HepG2 (cell line): Measurements from ENCODE around the gene PRSS53. TPM values are rescaled to one million over a fixed set of nuclear protein-coding genes. Genes with fewer than 3 reads are reported as not detected.

ENCODE experiments used
- ATF7 ChIP-seq, 2 experiments: fragments of 450-650 bp in 1 of 2; sonication (generic) in 1 of 2; formaldehyde crosslinking in 1 of 2; IDR thresholded peaks; 2 replicates each; pipeline versions ENCODE4 v1.4.0 to v1.6.1; 2016 to 2020; ENCODE audit warnings: antibody characterized with exemption in 1 of 2, mild to moderate bottlenecking in 1 of 2, missing genetic modification reagents in 1 of 2
- CAMTA2 ChIP-seq: sonication (generic); formaldehyde crosslinking; IDR thresholded peaks from 2 replicates; pipeline ENCODE4 v1.4.0; 2020; ENCODE audit warnings: mild to moderate bottlenecking, missing genetic modification reagents, borderline replicate concordance
- CEBPG ChIP-seq: IDR thresholded peaks from 2 replicates; pipeline ENCODE4 v1.6.1; 2016
- FOXA3 ChIP-seq: IDR thresholded peaks from 2 replicates; pipeline ENCODE4 v1.6.1; 2016; ENCODE audit warnings: missing genetic modification reagents, missing compliant biosample characterization
- GTF2F1 ChIP-seq: fragments of 150-350 bp; IDR thresholded peaks from 2 replicates; pipeline ENCODE4 v1.6.1; 2014; ENCODE audit warnings: low read length
- KLF9 ChIP-seq: IDR thresholded peaks from 2 replicates; pipeline ENCODE4 v1.6.1; 2016; ENCODE audit warnings: low read depth
- MIXL1 ChIP-seq: IDR thresholded peaks from 2 replicates; pipeline ENCODE4 v1.6.1; 2016
- MLLT10 ChIP-seq: sonication (generic); formaldehyde crosslinking; IDR thresholded peaks from 2 replicates; pipeline ENCODE4 v1.4.0; 2020; ENCODE audit warnings: missing genetic modification reagents
- NAIF1 ChIP-seq: sonication (generic); formaldehyde crosslinking; IDR thresholded peaks from 2 replicates; pipeline ENCODE4 v1.5.0; 2020; ENCODE audit warnings: mild to moderate bottlenecking, missing genetic modification reagents, borderline replicate concordance
- NR2F6 ChIP-seq, 2 experiments: IDR thresholded peaks; 2 replicates each; pipeline ENCODE4 v1.6.1; 2016; ENCODE audit warnings: antibody characterized with exemption in 1 of 2, mild to moderate bottlenecking in 1 of 2
- POLR2G ChIP-seq: fragments of 200-400 bp; formaldehyde crosslinking; IDR thresholded peaks from 2 replicates; pipeline ENCODE4 v1.6.1; 2018; ENCODE audit warnings: mild to moderate bottlenecking, low read depth, low read length, moderate library complexity
- RFXAP ChIP-seq: sonication (generic); formaldehyde crosslinking; IDR thresholded peaks from 2 replicates; pipeline ENCODE4 v1.4.0; 2020; ENCODE audit warnings: missing genetic modification reagents, borderline replicate concordance
- RNF2 ChIP-seq: fragments of 450-650 bp; conservative IDR thresholded peaks from 2 replicates; pipeline ENCODE4 v1.6.1; 2016; ENCODE audit warnings: low read depth
- SOX6 ChIP-seq, 2 experiments: fragments of 450-650 bp in 1 of 2; sonication (generic) in 1 of 2; formaldehyde crosslinking in 1 of 2; IDR thresholded peaks; 2 replicates each; pipeline versions ENCODE4 v1.4.0 to v1.6.1; 2017 to 2020; ENCODE audit warnings: antibody characterized with exemption in 1 of 2, mild to moderate bottlenecking in 1 of 2, missing genetic modification reagents in 1 of 2
- TBL1XR1 ChIP-seq: fragments of 150-350 bp; IDR thresholded peaks from 2 replicates; pipeline ENCODE4 v1.6.1; 2014; ENCODE audit warnings: borderline replicate concordance, low read length; ENCODE audit not compliant: partially characterized antibody
- TCF7L2 ChIP-seq: IDR thresholded peaks from 2 replicates; pipeline ENCODE4 v1.6.1; 2011; ENCODE audit warnings: mild to moderate bottlenecking, low read depth, low read length, moderate library complexity
- TOPORS ChIP-seq: sonication (generic); formaldehyde crosslinking; IDR thresholded peaks from 2 replicates; pipeline ENCODE4 v1.8.0; 2023; ENCODE audit warnings: mild to moderate bottlenecking, missing genetic modification reagents
- U2AF2 ChIP-seq: fragments of 200-400 bp; formaldehyde crosslinking; IDR thresholded peaks from 2 replicates; pipeline ENCODE4 v1.6.1; 2017; ENCODE audit warnings: low read depth, mild to moderate bottlenecking, low read length
- ZBTB14 ChIP-seq: sonication (generic); formaldehyde crosslinking; IDR thresholded peaks from 2 replicates; pipeline ENCODE4 v1.4.0; 2020; ENCODE audit warnings: missing genetic modification reagents
- ZIK1 ChIP-seq: sonication (generic); formaldehyde crosslinking; IDR thresholded peaks from 2 replicates; pipeline ENCODE4 v1.5.0; 2020; ENCODE audit warnings: mild to moderate bottlenecking, low read depth, missing genetic modification reagents, borderline replicate concordance
- ZNF260 ChIP-seq: sonication (generic); formaldehyde crosslinking; IDR thresholded peaks from 2 replicates; pipeline ENCODE4 v1.4.0; 2020; ENCODE audit warnings: missing genetic modification reagents, low read depth, mild to moderate bottlenecking, borderline replicate concordance
- ZNF501 ChIP-seq: sonication (generic); formaldehyde crosslinking; IDR thresholded peaks from 2 replicates; pipeline ENCODE4 v1.5.1; 2020; ENCODE audit warnings: mild to moderate bottlenecking, moderate library complexity, missing genetic modification reagents
- ZNF512 ChIP-seq: sonication (generic); formaldehyde crosslinking; IDR thresholded peaks from 2 replicates; pipeline ENCODE4 v1.4.0; 2020; ENCODE audit warnings: mild to moderate bottlenecking, missing genetic modification reagents
- ZNF589 ChIP-seq: sonication (generic); formaldehyde crosslinking; conservative IDR thresholded peaks from 2 replicates; pipeline ENCODE4 v1.8.0; 2022; ENCODE audit warnings: mild to moderate bottlenecking, moderate library complexity, missing genetic modification reagents
- ZNF704 ChIP-seq: sonication (generic); formaldehyde crosslinking; IDR thresholded peaks from 2 replicates; pipeline ENCODE4 v1.8.1; 2023; ENCODE audit warnings: mild to moderate bottlenecking, inconsistent platforms, moderate library complexity, missing genetic modification reagents, borderline replicate concordance
- ZNF740 ChIP-seq: sonication (generic); formaldehyde crosslinking; IDR thresholded peaks from 2 replicates; pipeline ENCODE4 v1.4.0; 2020; ENCODE audit warnings: missing genetic modification reagents
- ZNF790 ChIP-seq: sonication (generic); formaldehyde crosslinking; IDR thresholded peaks from 2 replicates; pipeline ENCODE4 v1.8.0; 2022; ENCODE audit warnings: missing genetic modification reagents, mild to moderate bottlenecking, borderline replicate concordance
- polyA plus RNA-seq, 8 experiments: library from polyadenylated mRNA; depleted of rRNA in 3 of 8; stranded (reverse) in 7 of 8; unstranded in 1 of 8; fragments of >200 nt; fragmentation: Illumina TruSeq in 4 of 8; extraction: Trizol in 4 of 8; gene quantifications; 2 replicates each; pipeline versions ENCODE4 v1.2.1 to v1.2.3, GENCODE V29; 2011 to 2016; ENCODE audit warnings: low read depth in 4 of 8, missing spikeins in 1 of 8, mixed read lengths in 1 of 8; ENCODE audit not compliant: insufficient read depth in 1 of 8
- total RNA-seq, 5 experiments: library from RNA; depleted of rRNA; stranded (reverse); fragments of >200 nt; fragmentation: Illumina TruSeq; extraction: Trizol; gene quantifications; 2 replicates each; pipeline ENCODE4 v1.2.3, GENCODE V29; 2016; ENCODE audit warnings: low read depth in 1 of 5

The PRSS53 gene
- total and polyA plus RNA-seq, 2 of the 13 experiments (the other 11 are each of a cell fraction or from before 2014, with no cell fraction given) = 2.2 to 7.4 TPM

DNA sequence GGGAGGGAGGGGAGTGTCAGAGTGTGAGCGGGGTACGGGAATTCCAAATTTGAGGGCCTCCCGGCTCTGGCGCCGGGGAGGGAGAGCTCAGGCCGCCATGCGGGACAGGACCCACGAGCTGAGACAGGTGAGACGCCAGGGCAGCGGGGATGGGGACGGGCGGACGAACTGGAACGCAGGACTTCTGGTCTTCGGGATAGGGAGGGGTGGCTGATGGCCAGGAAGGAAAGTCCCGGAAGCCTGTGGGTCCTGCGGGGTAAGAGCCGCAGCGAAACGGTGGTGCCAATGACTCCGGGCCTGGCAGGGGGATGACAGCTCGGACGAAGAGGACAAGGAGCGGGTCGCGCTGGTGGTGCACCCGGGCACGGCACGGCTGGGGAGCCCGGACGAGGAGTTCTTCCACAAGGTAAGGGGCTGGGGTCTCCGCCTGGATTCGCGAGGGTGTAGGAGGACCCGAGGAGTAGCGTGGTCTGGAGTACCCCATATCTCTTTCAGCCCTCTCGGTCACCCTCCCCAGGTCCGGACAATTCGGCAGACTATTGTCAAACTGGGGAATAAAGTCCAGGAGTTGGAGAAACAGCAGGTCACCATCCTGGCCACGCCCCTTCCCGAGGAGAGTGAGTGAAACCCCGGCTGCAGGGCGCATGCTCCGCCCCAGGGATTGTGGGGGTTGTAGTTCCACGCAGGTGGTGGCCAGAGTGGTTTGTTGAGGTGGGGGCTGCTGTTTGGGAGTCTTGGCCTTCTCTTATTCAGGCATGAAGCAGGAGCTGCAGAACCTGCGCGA, 54.8 kb downstream of the PRSS53 start (continued):
- TF ChIP-seq MLLT10 (CRISPR knock-in tag) = no peak
- no peak for TF ChIP-seq ATF7 (IDR thresholded peaks at IDR 0.05)
- TF ChIP-seq ATF7 (CRISPR knock-in tag; IDR thresholded peaks at IDR 0.05) = no peak
- TF ChIP-seq RNF2 = no peak
- TF ChIP-seq U2AF2 = no peak
- peak; percentile 50; the same call in 1 of the 2 replicates for TF ChIP-seq NAIF1 (CRISPR knock-in tag)
- TF ChIP-seq ZIK1 (CRISPR knock-in tag) = peak; percentile 68; the same call in 1 of the 2 replicates
- TF ChIP-seq GTF2F1 = no peak
- peak; percentile 83 for TF ChIP-seq KLF9 (CRISPR knock-in tag)
- peak; percentile 58; the same call in 1 of the 2 replicates for TF ChIP-seq ZNF501 (CRISPR knock-in tag)
- TF ChIP-seq POLR2G = peak; percentile 70
- no peak for TF ChIP-seq TOPORS (CRISPR knock-in tag)
- no peak; the same call in 1 of the 2 replicates for TF ChIP-seq ZNF704 (CRISPR knock-in tag)
- peak; percentile 21 for TF ChIP-seq ZNF589 (CRISPR knock-in tag)
- TF ChIP-seq TBL1XR1 = no peak
- no peak for TF ChIP-seq CEBPG
- TF ChIP-seq ZNF740 (CRISPR knock-in tag) = no peak
- TF ChIP-seq ZNF790 (CRISPR knock-in tag) = no peak; the same call in 1 of the 2 replicates
- TF ChIP-seq TCF7L2 = no peak
- TF ChIP-seq RFXAP (CRISPR knock-in tag) = peak; percentile 65; the same call in 1 of the 2 replicates
- no peak for TF ChIP-seq NR2F6 (IDR thresholded peaks at IDR 0.05)
- 0 out of 2 replicates have a peak, but pooled peaks have one; percentile 48 for TF ChIP-seq NR2F6 (CRISPR knock-in tag; IDR thresholded peaks at IDR 0.05)
- TF ChIP-seq MIXL1 (CRISPR knock-in tag) = no peak
- TF ChIP-seq CAMTA2 = peak; percentile 20; the same call in 1 of the 2 replicates
- no peak for TF ChIP-seq ZNF512
- TF ChIP-seq ZBTB14 (CRISPR knock-in tag) = no peak
- TF ChIP-seq ZNF260 (CRISPR knock-in tag) = no peak
- TF ChIP-seq SOX6 (IDR thresholded peaks at IDR 0.05) = no peak
- TF ChIP-seq SOX6 (CRISPR knock-in tag; IDR thresholded peaks at IDR 0.05) = peak; percentile 71
- peak; percentile 15; the same call in 1 of the 2 replicates for TF ChIP-seq FOXA3
